CD14-positive monocyte (primary cell): ENCODE data around the gene MTSS2. TPM values are rescaled to one million over a fixed set of nuclear protein-coding genes. Genes with fewer than 3 reads are reported as not detected.

Experiments used
- DNase-seq, 3 donors: peaks; one replicate each; pipeline ENCODE4 v3.0.0-alpha.2; 2011 to 2022
- H2AFZ ChIP-seq: 2 replicates; pipeline ENCODE4 v1.6.0; 2012; ENCODE audit warnings: mild to moderate bottlenecking, low read depth, low read length, inconsistent platforms; ENCODE audit not compliant: insufficient read depth, poor library complexity, severe bottlenecking
- H3K27ac ChIP-seq, 2 donors: 1 replicate in 1 of 2; 2 replicates in 1 of 2; pipeline ENCODE4 v1.5.1; 2012 to 2013; ENCODE audit warnings: low read length in 2 of 2, control low read depth in 1 of 2, inconsistent platforms in 1 of 2, low read depth in 1 of 2, mild to moderate bottlenecking in 1 of 2
- H3K27me3 ChIP-seq, 2 donors: one replicate each; pipeline versions ENCODE4 v1.6.0 to v1.6.1; 2011 to 2013; ENCODE audit warnings: low read length in 2 of 2; ENCODE audit not compliant: control insufficient read depth in 2 of 2, insufficient read depth in 2 of 2
- H3K36me3 ChIP-seq, 2 donors: replicated peaks in 1 of 2; 1 replicate in 1 of 2; 2 replicates in 1 of 2; pipeline versions ENCODE4 v1.5.1 to v1.6.1; 2012 to 2013; ENCODE audit warnings: low read length in 2 of 2, control low read depth in 1 of 2, inconsistent platforms in 1 of 2, mild to moderate bottlenecking in 1 of 2; ENCODE audit not compliant: insufficient read depth in 2 of 2, control insufficient read depth in 1 of 2
- H3K4me1 ChIP-seq, 2 donors: 1 replicate in 1 of 2; 2 replicates in 1 of 2; pipeline versions ENCODE4 v1.5.1 to v1.6.1; 2012 to 2013; ENCODE audit warnings: low read length in 2 of 2, control low read depth in 1 of 2, inconsistent platforms in 1 of 2, mild to moderate bottlenecking in 1 of 2, moderate library complexity in 1 of 2; ENCODE audit not compliant: insufficient read depth in 2 of 2, control insufficient read depth in 1 of 2
- H3K4me2 ChIP-seq: replicated peaks from 2 replicates; pipeline ENCODE3; 2012; ENCODE audit warnings: low read length, moderate library complexity, mild to moderate bottlenecking; ENCODE audit not compliant: poor library complexity, severe bottlenecking; ENCODE audit errors: extremely low read depth
- H3K4me3 ChIP-seq, 3 experiments: fragments of 200-600 bp in 1 of 3; sonication (generic) in 1 of 3; replicated peaks in 1 of 3; 1 replicate in 2 of 3; 2 replicates in 1 of 3; pipeline ENCODE4 v1.5.1; 2011 to 2013; ENCODE audit warnings: low read length in 3 of 3, mild to moderate bottlenecking in 3 of 3, control low read depth in 2 of 3, low read depth in 2 of 3, inconsistent platforms in 1 of 3, moderate library complexity in 1 of 3
- H3K79me2 ChIP-seq: 2 replicates; pipeline ENCODE4 v1.6.0; 2012; ENCODE audit warnings: mild to moderate bottlenecking, control low read depth, inconsistent platforms, low read length, moderate library complexity; ENCODE audit not compliant: insufficient read depth
- H3K9ac ChIP-seq: 2 replicates; pipeline ENCODE4 v1.6.0; 2017; ENCODE audit warnings: low read length, mild to moderate bottlenecking; ENCODE audit not compliant: insufficient read depth, poor library complexity, severe bottlenecking
- H3K9me3 ChIP-seq, 2 donors: replicated peaks in 1 of 2; 1 replicate in 1 of 2; 2 replicates in 1 of 2; pipeline versions ENCODE4 v1.5.1 to v1.6.1; 2012 to 2013; ENCODE audit warnings: low read length in 2 of 2, control low read depth in 1 of 2; ENCODE audit not compliant: control insufficient read depth in 1 of 2, insufficient read depth in 1 of 2
- H4K20me1 ChIP-seq: 2 replicates; pipeline ENCODE4 v1.6.0; 2012; ENCODE audit warnings: mild to moderate bottlenecking, low read length, control low read depth, moderate library complexity; ENCODE audit not compliant: insufficient read depth
- H3K27ac Mint-ChIP-seq, 7 donors: one replicate each; pipeline ENCODE4 v1.8.0; 2020; ENCODE audit warnings: mild to moderate bottlenecking in 7 of 7, mixed read lengths in 7 of 7, moderate library complexity in 6 of 7, inconsistent platforms in 2 of 7
- H3K27me3 Mint-ChIP-seq, 3 donors: one replicate each; pipeline ENCODE4 v1.8.0; 2021 to 2022; ENCODE audit warnings: low read depth in 3 of 3, mild to moderate bottlenecking in 3 of 3, mixed read lengths in 3 of 3, moderate library complexity in 3 of 3, inconsistent platforms in 1 of 3
- H3K36me3 Mint-ChIP-seq, 2 donors: one replicate each; pipeline ENCODE4 v1.8.0; 2020; ENCODE audit warnings: mixed read lengths in 2 of 2, inconsistent platforms in 1 of 2, mild to moderate bottlenecking in 1 of 2
- H3K4me1 Mint-ChIP-seq: one replicate; pipeline ENCODE4 v1.8.0; 2020; ENCODE audit warnings: mild to moderate bottlenecking, mixed read lengths
- H3K4me3 Mint-ChIP-seq, 2 donors: one replicate each; pipeline ENCODE4 v1.8.0; 2020; ENCODE audit warnings: mild to moderate bottlenecking in 2 of 2, mixed read lengths in 2 of 2, moderate library complexity in 1 of 2
- H3K9me3 Mint-ChIP-seq, 7 donors: one replicate each; pipeline ENCODE4 v1.8.0; 2020 to 2022; ENCODE audit warnings: mixed read lengths in 7 of 7, mild to moderate bottlenecking in 6 of 7, moderate library complexity in 6 of 7, inconsistent platforms in 2 of 7
- WGBS: methylation state at CpG from one replicate; pipeline ENCODE4 v1.1.5; 2013; ENCODE audit warnings: missing lambda C conversion rate; ENCODE audit not compliant: insufficient coverage; 5-methylcytosine and 5-hydroxymethylcytosine counted together
- intact Hi-C, 2 donors: fragments of 100-400 bp; cut with micrococcal nuclease; formaldehyde crosslinking; loops; one replicate each; pipeline versions ENCODE4 v1.15.0 to v1.15.1; 2023
- polyA plus RNA-seq, 3 donors: library from polyadenylated mRNA; depleted of rRNA in 1 of 3; unstranded in 2 of 3; stranded (reverse) in 1 of 3; fragments of 300-500 nt in 2 of 3; fragments of >200 nt in 1 of 3; fragmentation: Illumina TruSeq in 2 of 3; gene quantifications; 1 replicate in 2 of 3; 2 replicates in 1 of 3; pipeline ENCODE4 v1.2.3, GENCODE V29; 2012 to 2021
- TF ChIP-seq, protein P1 (sequence below): fragments of 200-600 bp; IDR thresholded peaks from one replicate; pipeline ENCODE4 v1.8.0; 2022; ENCODE audit warnings: antibody characterized with exemption, mild to moderate bottlenecking

The MTSS2 gene
- polyA plus RNA-seq, 3 donors = 1.5 TPM; not detected in 2

DNA sequence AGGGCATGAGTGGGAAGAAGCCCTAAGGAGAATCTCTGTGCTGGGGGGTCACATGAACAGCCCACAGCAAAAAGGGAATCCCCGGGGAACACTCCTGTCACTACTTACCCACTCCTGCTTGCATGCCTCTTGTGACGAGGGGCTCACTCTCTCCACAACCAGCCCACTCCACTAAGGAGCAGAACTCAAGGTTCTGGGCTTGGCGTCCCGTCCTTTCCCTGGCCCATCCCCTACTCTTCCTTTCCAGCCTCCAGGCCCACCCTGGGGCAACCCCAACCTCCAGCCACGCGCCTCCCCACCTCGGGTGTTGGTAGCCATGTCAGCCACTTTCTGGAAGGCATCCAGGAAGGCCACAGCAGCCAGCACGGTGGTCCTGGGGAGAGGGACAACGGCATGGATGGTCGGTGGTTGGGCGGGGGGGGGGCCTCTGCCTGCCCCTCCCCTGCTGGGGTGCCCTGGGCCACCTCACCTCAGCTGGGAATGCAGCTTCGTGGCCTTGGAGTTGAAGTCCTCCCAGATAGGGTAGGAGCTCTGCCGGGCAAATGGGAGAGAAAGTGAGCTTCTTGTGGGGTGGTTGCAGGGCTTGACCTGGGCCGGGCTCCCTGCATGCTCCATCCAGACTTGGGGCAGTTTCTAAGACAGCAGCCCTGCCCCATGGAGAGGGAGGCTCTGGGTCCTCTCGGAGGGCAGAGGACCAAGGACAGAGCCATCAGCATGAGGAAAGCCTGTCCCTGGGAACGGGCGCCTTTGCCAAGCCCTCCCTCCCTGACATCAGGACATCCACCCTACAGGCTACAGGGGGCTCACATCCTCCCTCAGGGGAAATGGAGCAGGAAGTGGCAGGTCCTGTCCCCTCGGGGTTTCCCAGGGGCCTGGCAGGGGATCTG is 5.1 kb downstream of the MTSS2 start:
- DNase-seq = no peak
- Mint-ChIP-seq H3K4me3 (no peak overlapping the region), H3K27me3 (peaks cover 9 to 23% (median 13%) of the 10 kb centered on the region in 3 donors), H3K4me1 (peaks cover 4% of the 10 kb centered on the region), H3K27ac (no peak overlapping the region), H3K36me3 (no peaks in the 10 kb centered on the region), H3K9me3 (peaks cover 0 to 3% (median 0%) of the 10 kb centered on the region in 7 donors)
- Histone ChIP-seq H3K27ac (no peak overlapping the region), H3K9me3 (no peaks in the 10 kb centered on the region), H3K4me3 (no peak overlapping the region), H3K36me3 (no peaks in the 10 kb centered on the region), H3K79me2 (no peaks in the 10 kb centered on the region), H4K20me1 (no peaks in the 10 kb centered on the region), H3K27me3 (peaks cover 4 to 11% of the 10 kb centered on the region in 2 donors), H2AFZ (no peak overlapping the region), H3K9ac (no peak overlapping the region), H3K4me1 (peaks cover 4 to 6% of the 10 kb centered on the region in 2 donors), H3K4me2 (no peak overlapping the region)
- TF ChIP-seq, protein P1, sequence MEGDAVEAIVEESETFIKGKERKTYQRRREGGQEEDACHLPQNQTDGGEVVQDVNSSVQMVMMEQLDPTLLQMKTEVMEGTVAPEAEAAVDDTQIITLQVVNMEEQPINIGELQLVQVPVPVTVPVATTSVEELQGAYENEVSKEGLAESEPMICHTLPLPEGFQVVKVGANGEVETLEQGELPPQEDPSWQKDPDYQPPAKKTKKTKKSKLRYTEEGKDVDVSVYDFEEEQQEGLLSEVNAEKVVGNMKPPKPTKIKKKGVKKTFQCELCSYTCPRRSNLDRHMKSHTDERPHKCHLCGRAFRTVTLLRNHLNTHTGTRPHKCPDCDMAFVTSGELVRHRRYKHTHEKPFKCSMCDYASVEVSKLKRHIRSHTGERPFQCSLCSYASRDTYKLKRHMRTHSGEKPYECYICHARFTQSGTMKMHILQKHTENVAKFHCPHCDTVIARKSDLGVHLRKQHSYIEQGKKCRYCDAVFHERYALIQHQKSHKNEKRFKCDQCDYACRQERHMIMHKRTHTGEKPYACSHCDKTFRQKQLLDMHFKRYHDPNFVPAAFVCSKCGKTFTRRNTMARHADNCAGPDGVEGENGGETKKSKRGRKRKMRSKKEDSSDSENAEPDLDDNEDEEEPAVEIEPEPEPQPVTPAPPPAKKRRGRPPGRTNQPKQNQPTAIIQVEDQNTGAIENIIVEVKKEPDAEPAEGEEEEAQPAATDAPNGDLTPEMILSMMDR = no peak
- whole genome bisulfite sequencing = 92% methylated on average over 14 of the region's 18 CpGs
- intact Hi-C loops = no loop called here

DNA sequence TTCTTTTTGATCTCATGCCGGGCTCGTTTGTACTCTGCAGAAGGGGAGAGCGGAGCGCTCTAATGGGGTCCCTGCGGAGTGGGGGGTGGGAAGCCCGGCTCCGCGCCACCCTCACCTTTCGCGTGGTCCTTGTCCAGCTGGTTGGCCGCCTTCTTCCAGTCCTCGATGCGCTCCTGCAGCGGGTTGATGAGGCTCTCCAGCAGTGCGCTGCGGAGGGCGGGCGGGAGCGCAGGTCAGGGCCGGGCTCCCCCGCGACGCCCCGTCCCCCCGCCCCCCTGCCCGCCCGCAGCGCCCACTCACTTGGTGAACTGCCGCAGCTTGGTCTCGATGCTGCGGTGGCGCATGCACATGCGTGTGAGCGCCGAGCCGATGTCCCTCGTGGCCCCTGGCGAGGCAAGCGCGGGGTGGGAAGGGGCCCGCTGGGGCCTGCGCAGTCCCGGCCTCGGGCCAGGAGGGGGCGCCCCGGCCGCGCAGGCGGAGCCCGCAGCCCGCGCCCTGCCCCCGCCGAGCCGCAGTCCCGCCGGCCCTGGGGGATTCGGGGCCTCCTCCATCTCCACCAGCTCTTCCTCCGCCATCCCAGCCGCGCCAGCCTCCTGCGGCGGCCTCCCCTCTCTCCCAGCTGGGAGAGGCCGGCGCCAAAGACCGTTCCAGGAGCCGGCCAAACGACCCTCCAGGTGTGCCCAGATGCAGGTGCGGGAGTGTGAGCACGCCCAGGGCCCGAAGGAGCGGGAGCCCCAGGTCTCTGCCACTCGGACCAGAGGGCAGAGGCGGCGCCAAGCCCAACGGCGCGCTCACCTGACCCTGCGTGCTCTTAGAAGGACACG is 6.0 kb downstream of the MTSS2 start:
- no peak overlapping the region for H3K4me2 ChIP-seq
- H3K9ac ChIP-seq = no peak overlapping the region
- H3K9me3 ChIP-seq = no peaks in the 10 kb centered on the region
- 86% methylated on average over 61 of the region's 80 CpGs for WGBS
- H2AFZ ChIP-seq = no peak overlapping the region
- intact Hi-C loops = no loop called here
- no peaks in the 10 kb centered on the region for H3K36me3 ChIP-seq
- H3K4me1 ChIP-seq = no peaks in the 10 kb centered on the region
- peaks cover 2% of the 10 kb centered on the region for H3K4me1 Mint-ChIP-seq
- H3K9me3 Mint-ChIP-seq = peaks cover 0 to 3% (median 0%) of the 10 kb centered on the region in 7 donors
- no peak overlapping the region for H3K27ac Mint-ChIP-seq
- DNase-seq = no peak
- no peak overlapping the region for H3K4me3 ChIP-seq
- no peaks in the 10 kb centered on the region for H3K79me2 ChIP-seq
- no peaks in the 10 kb centered on the region for H3K36me3 Mint-ChIP-seq
- H3K4me3 Mint-ChIP-seq = no peak overlapping the region
- peaks cover 3 to 6% of the 10 kb centered on the region in 2 donors for H3K27me3 ChIP-seq
- TF ChIP-seq, protein P1 = peak; percentile 15
- H3K27me3 Mint-ChIP-seq = peaks cover 4 to 17% (median 8%) of the 10 kb centered on the region in 3 donors
- no peaks in the 10 kb centered on the region for H4K20me1 ChIP-seq
- no peak overlapping the region for H3K27ac ChIP-seq
